ENCODE measurements around the gene PIEZO1.

- TF ChIP-seq POLR2A (IDR thresholded peaks at IDR 0.05; ENCODE audit: low read length) (no peak), GATA1 (IDR thresholded peaks at IDR 0.05; ENCODE audit: low read depth, low read length) (no peak)
Observed at GRCh38 chr16:88677721-88678120, 107.3 kb downstream of the PIEZO1 start.
